Left ventricle myocardium inferior (tissue), 1 donor: ENCODE measurements around the gene CCDC144A. TPM values are rescaled to one million over a fixed set of nuclear protein-coding genes. Genes with fewer than 3 reads are reported as not detected.
A peak's percentile ranks its signal among the peaks of the same experiment; 100 is the strongest.
"Not testable (repeated sequence)": the region's sequence is repeated elsewhere in the genome, so short reads cannot be mapped to it uniquely, and the experiment has no call there.

ENCODE experiments used
- DNase-seq: peaks from one replicate; pipeline ENCODE4 v3.0.0-alpha.2; 2020
- H3K27ac ChIP-seq: fragments of 200-600 bp; replicated peaks from 2 replicates; pipeline ENCODE4 v1.8.0; 2021
- H3K27me3 ChIP-seq: fragments of 200-600 bp; 2 replicates; pipeline ENCODE4 v1.8.0; 2021; ENCODE audit warnings: low read depth
- H3K36me3 ChIP-seq: fragments of 200-600 bp; 2 replicates; pipeline ENCODE4 v1.8.0; 2021
- H3K4me1 ChIP-seq: fragments of 200-600 bp; 2 replicates; pipeline ENCODE4 v1.8.0; 2021
- H3K4me3 ChIP-seq: fragments of 200-600 bp; 2 replicates; pipeline ENCODE4 v1.8.0; 2021; ENCODE audit warnings: mild to moderate bottlenecking, moderate library complexity
- H3K9me3 ChIP-seq: fragments of 200-600 bp; replicated peaks from 2 replicates; pipeline ENCODE4 v1.8.0; 2021
- intact Hi-C: fragments of 100-400 bp; cut with micrococcal nuclease; formaldehyde crosslinking; loops from one replicate; pipeline ENCODE4 v1.11.0; 2022
- total RNA-seq: library from RNA; stranded (reverse); fragmentation: NEBNext Ultra II Directional; extraction: Animal tissue kit (Norgen Biotek cat#: 25700); gene quantifications from one replicate; pipeline ENCODE4 v1.2.1, GENCODE V29; 2021
- TF ChIP-seq, protein P1 (sequence below): fragments of 200-600 bp; IDR thresholded peaks from 2 replicates; pipeline ENCODE4 v1.8.0; 2021; ENCODE audit warnings: antibody characterized with exemption, mild to moderate bottlenecking, borderline replicate concordance
- donor health status: DM: no; HTN: yes; CAD: no; lungs with severe emphysema.

The CCDC144A gene
- total RNA-seq, 1 donor from 2014 or later, result 2.8 TPM

GRCh38 chr17:16820979-16821543 lies 131.0 kb downstream of the CCDC144A start:
- H3K4me3 ChIP-seq, result peak overlapping the region; percentile 9

DNA sequence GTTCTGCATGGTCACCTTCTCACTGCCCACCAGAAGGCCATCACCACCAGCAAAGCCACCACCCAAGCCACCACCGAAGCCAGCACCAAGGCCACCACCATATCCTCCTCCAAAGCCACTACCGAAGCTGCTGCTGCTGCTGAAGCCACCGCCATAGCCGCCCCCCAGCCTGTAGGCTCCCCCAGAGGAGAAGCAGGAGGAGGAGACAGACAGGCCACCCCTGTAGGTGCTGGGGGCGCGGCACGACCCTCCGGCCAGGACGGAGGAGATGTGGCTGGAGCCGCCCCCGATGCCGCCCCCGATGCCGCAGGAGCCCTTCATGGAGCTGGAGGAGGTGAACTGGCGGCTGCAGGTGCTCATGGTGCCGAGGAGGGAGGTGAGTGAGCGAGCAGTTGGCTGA lies 132.1 kb downstream of the CCDC144A start:
- peaks cover 27% of the 10 kb centered on the region for H3K4me1 ChIP-seq
- H3K9me3 ChIP-seq, H3K27ac ChIP-seq, H3K36me3 ChIP-seq, intact Hi-C loops, H3K27me3 ChIP-seq, H3K4me3 ChIP-seq, DNase-seq: not testable (repeated sequence)

More at GRCh38 chr17:16820979-16821543, 131.0 kb downstream of the CCDC144A start:
- Histone ChIP-seq H3K27me3 (no peaks in the 10 kb centered on the region), H3K4me1 (peaks cover 27% of the 10 kb centered on the region), H3K27ac (peak overlapping the region; percentile 65), H3K36me3 (no peaks in the 10 kb centered on the region), H3K9me3 (no peaks in the 10 kb centered on the region)
- intact Hi-C loops, result no loop called here
- TF ChIP-seq, protein P1, sequence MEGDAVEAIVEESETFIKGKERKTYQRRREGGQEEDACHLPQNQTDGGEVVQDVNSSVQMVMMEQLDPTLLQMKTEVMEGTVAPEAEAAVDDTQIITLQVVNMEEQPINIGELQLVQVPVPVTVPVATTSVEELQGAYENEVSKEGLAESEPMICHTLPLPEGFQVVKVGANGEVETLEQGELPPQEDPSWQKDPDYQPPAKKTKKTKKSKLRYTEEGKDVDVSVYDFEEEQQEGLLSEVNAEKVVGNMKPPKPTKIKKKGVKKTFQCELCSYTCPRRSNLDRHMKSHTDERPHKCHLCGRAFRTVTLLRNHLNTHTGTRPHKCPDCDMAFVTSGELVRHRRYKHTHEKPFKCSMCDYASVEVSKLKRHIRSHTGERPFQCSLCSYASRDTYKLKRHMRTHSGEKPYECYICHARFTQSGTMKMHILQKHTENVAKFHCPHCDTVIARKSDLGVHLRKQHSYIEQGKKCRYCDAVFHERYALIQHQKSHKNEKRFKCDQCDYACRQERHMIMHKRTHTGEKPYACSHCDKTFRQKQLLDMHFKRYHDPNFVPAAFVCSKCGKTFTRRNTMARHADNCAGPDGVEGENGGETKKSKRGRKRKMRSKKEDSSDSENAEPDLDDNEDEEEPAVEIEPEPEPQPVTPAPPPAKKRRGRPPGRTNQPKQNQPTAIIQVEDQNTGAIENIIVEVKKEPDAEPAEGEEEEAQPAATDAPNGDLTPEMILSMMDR, result no peak
- no peak for DNase-seq

DNA sequence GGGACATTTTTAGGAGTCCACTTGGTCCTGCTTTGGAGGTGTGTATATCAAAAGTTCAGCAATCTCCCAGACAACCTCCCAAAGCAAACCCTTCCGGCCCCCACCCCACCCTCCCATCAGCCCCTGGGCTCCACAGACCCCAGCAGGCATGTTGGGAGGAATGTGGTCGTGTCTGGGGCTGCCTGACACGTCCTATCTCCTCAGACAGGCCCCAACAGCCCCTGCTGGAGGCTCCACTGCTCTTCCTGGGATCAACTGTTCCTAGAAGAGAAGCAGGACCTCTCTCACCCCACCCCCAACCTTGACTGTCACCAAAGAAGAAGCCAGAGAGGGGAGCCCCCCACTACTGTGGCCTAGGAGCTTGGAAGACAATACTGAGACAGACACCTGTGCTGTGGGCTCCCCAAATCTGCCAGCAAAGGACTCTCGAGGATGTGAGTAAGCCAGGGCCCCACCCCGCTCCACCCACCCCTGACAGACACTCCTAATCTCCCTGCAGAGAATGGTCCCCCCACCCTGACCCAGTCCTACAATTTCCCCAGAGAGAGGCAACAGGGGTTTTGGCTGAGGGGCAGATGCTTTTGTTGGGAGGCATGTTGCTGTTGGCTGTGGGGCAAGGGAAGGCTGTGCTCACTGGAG lies 133.8 kb downstream of the CCDC144A start:
- DNase-seq, H3K36me3 ChIP-seq, H3K4me3 ChIP-seq, H3K27ac ChIP-seq, intact Hi-C loops, H3K27me3 ChIP-seq: not testable (repeated sequence)
- Histone ChIP-seq H3K9me3 (peaks cover 10% of the 10 kb centered on the region), H3K4me1 (peaks cover 26% of the 10 kb centered on the region)

Other genes with a start within 250 kb of the CCDC144A start
- gene LRRC75A, start 198.0 kb upstream of the CCDC144A start, total RNA-seq, result 0.96 TPM
- gene ZNF287, start 121.0 kb upstream of the CCDC144A start, total RNA-seq, result 9.9 TPM
- 1.2 TPM for gene ZNF624, start 36.4 kb upstream of the CCDC144A start, total RNA-seq